Thymus (tissue), 11 donors: ENCODE data around the gene MAP10. TPM values are rescaled to one million over a fixed set of nuclear protein-coding genes. Genes with fewer than 3 reads are reported as not detected.
A peak's percentile ranks its signal among the peaks of the same experiment; 100 is the strongest.

Experiments
- DNase-seq, 9 donors: peaks; one replicate each; pipeline ENCODE4 v3.0.0-alpha.2; 2013; ENCODE audit warnings: low spot score in 9 of 9, low read depth in 6 of 9, missing footprints in 1 of 9
- H3K27ac ChIP-seq, 2 donors: one replicate each; pipeline ENCODE4 v1.5.1; 2013; ENCODE audit warnings: control low read depth in 1 of 2, low read depth in 1 of 2, low read length in 1 of 2, mild to moderate bottlenecking in 1 of 2, moderate library complexity in 1 of 2
- H3K27me3 ChIP-seq, 2 donors: one replicate each; pipeline ENCODE4 v1.5.1; 2013; ENCODE audit warnings: low read length in 1 of 2; ENCODE audit not compliant: control insufficient read depth in 2 of 2, insufficient read depth in 1 of 2
- H3K36me3 ChIP-seq, 2 donors: one replicate each; pipeline ENCODE4 v1.5.1; 2013; ENCODE audit warnings: low read length in 1 of 2, mild to moderate bottlenecking in 1 of 2, moderate library complexity in 1 of 2; ENCODE audit not compliant: control insufficient read depth in 2 of 2, insufficient read depth in 2 of 2
- H3K4me1 ChIP-seq, 2 donors: one replicate each; pipeline ENCODE4 v1.5.1; 2013; ENCODE audit warnings: low read length in 2 of 2; ENCODE audit not compliant: control insufficient read depth in 2 of 2, insufficient read depth in 2 of 2
- H3K4me3 ChIP-seq, 2 donors: one replicate each; pipeline ENCODE4 v1.5.1; 2013; ENCODE audit warnings: low read length in 2 of 2, control low read depth in 1 of 2, mild to moderate bottlenecking in 1 of 2
- H3K9me3 ChIP-seq, 2 donors: one replicate each; pipeline ENCODE4 v1.5.1; 2013; ENCODE audit warnings: low read length in 1 of 2, mild to moderate bottlenecking in 1 of 2; ENCODE audit not compliant: control insufficient read depth in 2 of 2, insufficient read depth in 1 of 2
- WGBS: extraction: QIAGEN DNeasy Blood & Tissue Kit; methylation state at CpG from one replicate; pipeline ENCODE4 v1.1.7; 2013; 5-methylcytosine and 5-hydroxymethylcytosine counted together
- polyA plus RNA-seq: library from polyadenylated mRNA; stranded (reverse); fragments of 200-250 nt; gene quantifications from one replicate; pipeline ENCODE4 v1.2.3, GENCODE V29; 2013
- total RNA-seq: library from RNA; stranded (reverse); fragments of 120-200 nt; gene quantifications from one replicate; pipeline ENCODE4 v1.2.4, GENCODE V29; 2013
- donor health status: healthy.

Gene MAP10
- total and polyA plus RNA-seq, 2 donors: 5.6 to 8.6 TPM

DNA sequence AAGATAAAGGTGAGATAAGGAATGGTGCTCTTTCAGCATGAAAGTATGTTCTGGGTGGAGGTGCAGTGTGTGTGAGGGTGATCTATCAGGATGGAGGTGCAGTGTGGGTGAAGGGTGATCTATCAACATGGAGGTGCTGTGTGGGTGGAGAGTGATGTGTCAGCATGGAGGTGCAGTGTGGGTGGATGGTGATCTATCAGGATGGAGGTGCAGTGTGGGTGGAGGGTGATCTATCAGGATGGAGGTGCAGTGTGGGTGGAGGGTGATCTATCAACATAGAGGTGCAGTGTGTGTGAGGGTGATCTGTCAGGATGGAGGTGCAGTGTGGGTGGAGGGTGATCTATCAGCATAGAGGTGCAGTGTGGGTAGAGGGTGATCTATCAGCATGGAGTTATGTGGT, 12.3 kb upstream of the MAP10 start:
- peaks cover 6 to 16% of the 10 kb centered on the region in 2 donors for H3K4me1 ChIP-seq
- no peak overlapping the region for H3K4me3 ChIP-seq
- no peaks in the 10 kb centered on the region for H3K9me3 ChIP-seq
- H3K27me3 ChIP-seq: no peaks in the 10 kb centered on the region
- no peak overlapping the region for H3K27ac ChIP-seq
- no peak for DNase-seq
- H3K36me3 ChIP-seq: no peaks in the 10 kb centered on the region

DNA sequence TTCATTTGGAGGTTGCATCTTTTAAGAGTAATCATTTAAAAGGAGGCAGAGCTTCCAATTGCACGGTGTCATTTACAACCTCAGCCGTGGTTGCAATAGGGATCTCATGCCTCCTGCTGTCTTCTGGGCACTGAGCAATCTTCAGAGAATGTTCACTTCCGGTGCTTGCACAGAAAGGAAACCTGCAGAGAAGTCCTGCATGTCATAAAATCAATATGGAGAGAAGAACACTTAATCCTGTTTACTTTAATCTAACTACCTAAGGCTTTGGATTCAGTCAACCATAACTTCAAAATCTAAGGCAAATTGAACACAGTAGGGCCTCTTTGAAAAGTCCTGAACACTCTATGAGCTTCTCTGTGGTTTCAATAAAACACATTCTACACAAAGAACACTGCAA, 11.3 kb upstream of the MAP10 start:
- Histone ChIP-seq H3K4me3 (no peak overlapping the region), H3K27ac (peak overlapping the region in 1 of 2 donors; percentile 8), H3K4me1 (peaks cover 6 to 16% of the 10 kb centered on the region in 2 donors), H3K9me3 (no peaks in the 10 kb centered on the region), H3K27me3 (no peaks in the 10 kb centered on the region), H3K36me3 (no peaks in the 10 kb centered on the region)
- peak in 6 of 9 donors; percentile 39 to 81 (median 50) for DNase-seq
- WGBS: 4% methylated on average over 3 of the region's 3 CpGs

DNA sequence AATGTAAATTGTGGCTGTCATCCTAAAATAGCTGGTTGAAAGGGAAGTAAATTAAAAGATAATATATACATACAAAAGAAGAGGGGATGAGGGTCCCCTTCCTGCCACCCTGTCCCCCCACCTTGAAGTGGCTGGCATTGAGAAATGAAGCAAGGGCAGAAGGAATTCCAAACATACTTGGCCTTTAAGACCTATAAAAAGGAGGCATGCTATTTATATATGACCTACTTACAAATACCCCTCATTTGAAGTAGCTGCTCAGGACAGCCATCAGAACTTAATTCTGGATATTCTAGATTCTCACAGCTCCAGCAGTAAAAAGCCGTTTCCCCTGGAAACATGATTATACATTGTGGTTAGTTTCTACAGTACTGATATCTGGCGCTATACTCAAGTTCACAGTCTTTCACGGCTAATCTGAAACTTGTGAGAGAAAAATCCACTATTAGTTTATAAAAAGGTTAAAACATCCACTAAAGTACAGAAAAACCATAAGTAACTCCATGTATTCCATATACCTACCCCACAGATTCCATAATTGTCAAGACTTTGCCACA, 9.6 kb upstream of the MAP10 start:
- 62% methylated on average over 3 of the region's 3 CpGs for WGBS
- Histone ChIP-seq H3K27me3 (no peaks in the 10 kb centered on the region), H3K9me3 (no peaks in the 10 kb centered on the region), H3K36me3 (no peaks in the 10 kb centered on the region), H3K4me3 (no peak overlapping the region), H3K4me1 (peaks cover 6 to 16% of the 10 kb centered on the region in 2 donors), H3K27ac (no peak overlapping the region)
- DNase-seq: no peak

DNA sequence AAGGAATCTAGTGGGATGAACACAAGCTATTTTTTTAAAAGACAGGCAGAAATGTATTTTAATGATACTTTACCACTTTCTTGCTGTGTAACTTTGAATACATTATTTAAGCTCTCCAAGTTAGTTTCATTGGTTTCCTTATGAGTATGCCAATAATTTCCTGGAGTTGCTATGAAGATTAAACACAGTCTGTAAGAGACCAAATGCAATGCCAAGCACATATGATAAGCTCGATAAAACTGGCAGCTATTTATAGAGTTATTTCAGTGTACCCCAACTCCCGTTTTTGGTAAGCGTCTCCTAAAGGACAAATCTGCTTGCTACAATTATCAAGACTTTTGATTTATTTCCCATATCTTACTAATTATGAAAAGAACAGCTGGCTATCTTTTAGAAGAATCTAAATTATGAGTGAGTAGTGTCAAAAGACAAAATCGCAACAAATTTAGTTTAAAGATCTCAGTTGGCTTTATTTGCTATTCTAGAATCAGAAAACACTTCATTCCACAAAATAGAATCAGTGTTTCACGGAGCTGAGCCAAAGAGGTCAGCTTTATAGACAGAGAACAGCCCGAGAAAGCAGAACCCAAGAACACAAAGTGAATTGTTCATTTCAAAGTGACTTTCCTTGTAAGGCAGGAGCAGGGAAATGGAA, 7.2 kb upstream of the MAP10 start:
- H3K27ac ChIP-seq: no peak overlapping the region
- peaks cover 6 to 13% of the 10 kb centered on the region in 2 donors for H3K4me1 ChIP-seq
- H3K27me3 ChIP-seq: no peaks in the 10 kb centered on the region
- no peak overlapping the region for H3K4me3 ChIP-seq
- 97% methylated on average over 6 of the region's 6 CpGs for WGBS
- no peak for DNase-seq
- no peaks in the 10 kb centered on the region for H3K36me3 ChIP-seq
- no peaks in the 10 kb centered on the region for H3K9me3 ChIP-seq

DNA sequence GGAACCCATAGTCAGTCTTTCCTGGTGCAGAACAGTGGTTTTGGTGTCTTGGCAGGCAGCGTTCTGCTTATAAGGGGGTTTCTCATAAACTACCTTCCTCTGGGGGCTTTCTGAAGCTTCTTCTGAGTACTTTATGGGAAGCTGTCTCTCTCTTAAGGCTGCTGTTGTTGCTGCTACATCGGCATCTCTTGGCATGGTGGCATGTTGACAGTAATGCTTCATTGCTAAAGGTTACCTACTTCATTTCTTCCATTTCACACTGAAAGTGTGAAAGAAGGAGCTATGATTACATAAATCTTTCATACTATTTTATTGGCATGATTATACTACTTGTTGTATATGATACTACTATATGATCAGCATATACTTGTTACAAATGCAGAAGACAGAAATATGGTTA, 6.3 kb upstream of the MAP10 start:
- 99% methylated on average over 2 of the region's 2 CpGs for WGBS
- H3K4me1 ChIP-seq: peaks cover 0 to 4% of the 10 kb centered on the region in 2 donors
- no peaks in the 10 kb centered on the region for H3K27me3 ChIP-seq
- H3K27ac ChIP-seq: no peak overlapping the region
- no peak for DNase-seq
- no peak overlapping the region for H3K4me3 ChIP-seq
- no peaks in the 10 kb centered on the region for H3K36me3 ChIP-seq
- no peaks in the 10 kb centered on the region for H3K9me3 ChIP-seq

DNA sequence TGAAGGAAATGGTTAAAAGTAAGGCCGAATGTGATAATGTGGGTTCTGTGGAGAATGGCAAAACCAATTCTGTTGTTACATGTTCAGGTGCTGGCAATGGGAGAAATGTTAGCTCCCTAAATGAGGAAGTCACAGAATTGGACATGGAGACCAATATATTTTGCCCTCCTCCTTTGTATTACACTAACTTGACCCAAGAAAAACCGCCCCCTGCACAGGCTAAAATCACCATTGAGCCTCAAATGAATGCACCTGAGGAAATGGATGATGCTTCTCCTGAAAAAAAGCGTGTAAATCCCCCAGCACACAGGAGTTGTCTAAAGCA, 932 bp downstream of the MAP10 start:
- Histone ChIP-seq H3K4me1 (peaks cover 7 to 13% of the 10 kb centered on the region in 2 donors), H3K36me3 (no peaks in the 10 kb centered on the region), H3K4me3 (peak overlapping the region; percentile 64 to 95), H3K27me3 (no peaks in the 10 kb centered on the region), H3K9me3 (peaks cover 0 to 3% of the 10 kb centered on the region in 2 donors), H3K27ac (peak overlapping the region in 1 of 2 donors; percentile 83)
- WGBS: 80% methylated on average over 3 of the region's 3 CpGs
- DNase-seq: peak in 1 of 9 donors; percentile 22

DNA sequence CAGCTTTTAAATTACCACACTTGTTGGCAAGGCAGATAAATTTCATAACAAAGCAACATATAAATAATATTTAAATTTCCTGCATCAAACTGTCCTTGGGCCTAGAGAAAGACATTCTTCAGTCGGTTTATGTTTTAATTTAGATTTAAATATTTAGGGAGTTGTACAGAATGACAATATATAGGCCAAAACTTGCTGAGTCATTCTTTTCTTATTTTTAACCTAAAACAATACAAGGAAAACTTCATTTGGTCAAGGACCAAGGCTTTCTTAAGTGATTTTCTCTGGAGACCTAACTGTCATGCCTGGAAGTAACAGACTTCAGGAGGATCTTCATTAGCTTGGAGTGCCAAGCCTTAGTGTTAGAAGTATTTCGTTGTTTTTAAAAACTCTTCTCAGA, 5.6 kb downstream of the MAP10 start:
- 88% methylated on average over 2 of the region's 2 CpGs for WGBS
- H3K36me3 ChIP-seq: no peaks in the 10 kb centered on the region

DNA sequence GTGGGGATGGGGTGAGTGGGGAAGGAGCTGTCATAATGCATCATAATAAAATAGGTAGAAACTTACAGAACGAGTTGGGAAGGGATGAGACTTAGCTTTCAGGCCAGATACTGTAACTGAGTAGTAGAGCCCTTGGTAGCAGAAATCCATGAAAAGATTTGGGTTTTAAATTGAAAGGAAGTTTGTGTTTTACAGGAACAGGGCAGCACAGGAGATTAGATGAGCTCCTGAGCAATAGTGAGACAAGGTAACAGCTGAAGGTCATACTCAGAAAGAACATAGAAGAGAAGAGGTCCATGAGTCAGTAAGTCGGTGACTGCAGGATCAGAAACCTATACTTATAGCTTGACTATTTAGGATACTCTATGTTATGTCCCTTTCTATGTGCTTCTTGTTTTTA, 7.3 kb downstream of the MAP10 start:
- Histone ChIP-seq H3K27me3 (no peaks in the 10 kb centered on the region), H3K36me3 (no peaks in the 10 kb centered on the region), H3K4me1 (no peaks in the 10 kb centered on the region), H3K4me3 (no peak overlapping the region), H3K9me3 (no peaks in the 10 kb centered on the region), H3K27ac (no peak overlapping the region)
- WGBS: 98% methylated on average over 2 of the region's 2 CpGs
- no peak for DNase-seq

More for the DNA sequence above, 5.6 kb downstream of the MAP10 start:
- Histone ChIP-seq H3K27me3 (no peaks in the 10 kb centered on the region), H3K9me3 (peaks cover 0 to 1% of the 10 kb centered on the region in 2 donors), H3K4me3 (no peak overlapping the region), H3K27ac (no peak overlapping the region), H3K4me1 (peaks cover 4 to 5% of the 10 kb centered on the region in 2 donors)
- DNase-seq: no peak

DNA sequence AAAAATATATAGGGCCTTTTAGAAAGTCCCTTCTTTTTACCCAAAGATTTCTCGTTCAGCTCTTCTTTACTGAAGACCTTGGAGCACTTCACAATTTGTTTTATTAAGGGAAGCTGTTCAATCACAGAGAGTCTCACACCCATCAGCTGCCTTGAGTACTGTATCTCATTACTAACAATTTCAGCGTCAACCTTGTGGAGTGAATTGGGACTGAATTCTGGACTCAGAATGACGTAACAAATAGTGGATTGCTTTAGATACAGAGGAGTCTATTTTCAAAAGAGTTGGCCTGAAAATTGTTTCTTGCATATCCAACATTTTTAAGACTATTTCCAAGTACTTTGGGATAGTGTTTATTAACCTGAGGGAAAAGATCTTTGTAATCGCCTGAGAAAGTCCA, 7.9 kb downstream of the MAP10 start:
- DNase-seq: no peak
- no peak overlapping the region for H3K4me3 ChIP-seq
- no peaks in the 10 kb centered on the region for H3K36me3 ChIP-seq
- H3K27me3 ChIP-seq: no peaks in the 10 kb centered on the region
- 97% methylated on average over 4 of the region's 4 CpGs for WGBS
- no peak overlapping the region for H3K27ac ChIP-seq
- no peaks in the 10 kb centered on the region for H3K9me3 ChIP-seq
- H3K4me1 ChIP-seq: no peaks in the 10 kb centered on the region
